Heart right ventricle (tissue), 16 donors: ENCODE results near the gene SLC44A5. TPM values are rescaled to one million over a fixed set of nuclear protein-coding genes. Genes with fewer than 3 reads are reported as not detected.

Experiments
- ATAC-seq, 8 donors: fragments of 200-7000 bp; cut with Tn5 transposase; one replicate each; pipeline ENCODE4 v1.9.1; 2020; ENCODE audit warnings: mild to moderate bottlenecking in 8 of 8, moderate library complexity in 8 of 8, moderate number of reproducible peaks in 1 of 8
- DNase-seq, 2 donors: peaks; one replicate each; pipeline ENCODE4 v3.0.0-alpha.2; 2020
- H3K27ac ChIP-seq, 10 donors: fragments of 200-600 bp; sonication (generic) in 2 of 10; one replicate each; pipeline versions ENCODE4 v1.5.0 to v1.8.0; 2020 to 2022; ENCODE audit warnings: mild to moderate bottlenecking in 3 of 10
- H3K27me3 ChIP-seq, 7 donors: fragments of 200-600 bp; one replicate each; pipeline ENCODE4 v1.8.0; 2021 to 2022; ENCODE audit warnings: mild to moderate bottlenecking in 2 of 7
- H3K36me3 ChIP-seq, 9 donors: fragments of 200-600 bp; sonication (generic) in 1 of 9; one replicate each; pipeline versions ENCODE4 v1.5.0 to v1.8.0; 2020 to 2022; ENCODE audit warnings: mild to moderate bottlenecking in 2 of 9
- H3K4me1 ChIP-seq, 9 donors: fragments of 200-600 bp; sonication (generic) in 1 of 9; one replicate each; pipeline versions ENCODE4 v1.5.0 to v1.8.0; 2020 to 2022; ENCODE audit warnings: mild to moderate bottlenecking in 4 of 9
- H3K4me3 ChIP-seq, 10 donors: fragments of 200-600 bp; sonication (generic) in 2 of 10; one replicate each; pipeline versions ENCODE4 v1.5.0 to v1.8.0; 2020 to 2022; ENCODE audit warnings: mild to moderate bottlenecking in 7 of 10, moderate library complexity in 2 of 10
- H3K9me3 ChIP-seq, 11 donors: fragments of 200-600 bp in 10 of 11; sonication (generic) in 2 of 11; one replicate each; pipeline versions ENCODE4 v1.5.0 to v1.8.0; 2013 to 2022; ENCODE audit warnings: mild to moderate bottlenecking in 2 of 11, control low read depth in 1 of 11, moderate library complexity in 1 of 11
- CTCF ChIP-seq, 9 donors: fragments of 200-600 bp; sonication (generic) in 2 of 9; IDR thresholded peaks; one replicate each; pipeline versions ENCODE4 v1.5.0 to v1.8.0; 2021 to 2022; ENCODE audit warnings: antibody characterized with exemption in 9 of 9, mild to moderate bottlenecking in 5 of 9, moderate library complexity in 1 of 9
- WGBS, 2 donors: extraction: QIAGEN DNeasy Blood & Tissue Kit; methylation state at CpG; one replicate each; pipeline ENCODE4 v1.1.7; 2013; ENCODE audit warnings: inconsistent platforms in 1 of 2; 5-methylcytosine and 5-hydroxymethylcytosine counted together
- intact Hi-C, 10 donors: fragments of 100-400 bp; cut with DNase I; formaldehyde crosslinking; loops; one replicate each; pipeline versions ENCODE4 v1.11.1 to v1.14.2; 2022
- polyA plus RNA-seq, 2 donors: library from polyadenylated mRNA; stranded (reverse); fragments of 200-250 nt; gene quantifications; one replicate each; pipeline ENCODE4 v1.2.3, GENCODE V29; 2013
- total RNA-seq, 10 donors: library from RNA; stranded (reverse); fragmentation: NEBNext Ultra II Directional in 3 of 10; extraction: Animal tissue kit (Norgen Biotek cat#: 25700) in 3 of 10; gene quantifications; one replicate each; pipeline versions ENCODE4 v1.2.1 to v1.2.4, GENCODE V29; 2021 to 2023
- donor health status: Arrhythmogenic right ventricular cardiomyopathy.
- donor health status: ischemic (EF 13 %, LVEDD 7.1; RV severe dilation, severe dysfunction).
- donor health status: healthy with polysubstance abuse.
- donor health status: DM: no; HTN: yes; CAD: no.
- donor health status: DM: no; HTN: no; CAD: no.
- donor health status: ischemic (EF 25% LVEDD 6.9; RV normal size, moderate dysfunction).
- donor health status: ischemic (EF 25% LVEDD 5.7; RV mildly dilated, moderate dysfunction).
- donor health status: healthy.
- donor health status: DM: yes; HTN: yes; CAD: no.
- donor health status: Ischemic cardiomyopathy.
- donor health status: ischemic (EF 35%, LVEDD 5.7; RV mildly dilated, moderate dysfunction).
- donor health status: nonischemic (EF 11% LVEDD 7.7; RV severe dilation, severe dysfunction).
- donor health status: DM: yes; HTN: yes; CAD: no.
- donor health status: PGD.
- donor health status: ischemic (EF 29% LVEDD 5.4; RV normal size, mild dysfunction).
- donor health status: nonischemic (EF 23%, LVEDD 6.1; RV moderate dilation, normal function).

The SLC44A5 gene
- total and polyA plus RNA-seq, 12 donors: 0.10 to 4.8 (median 1.5) TPM

GRCh38 chr1:75531570-75531969 is 79.3 kb downstream of the SLC44A5 start:
- no peak for TF ChIP-seq CTCF (IDR thresholded peaks at IDR 0.05)

GRCh38 chr1:75529488-75529887 is 81.4 kb downstream of the SLC44A5 start:
- ATAC-seq: no peak
- no peak for TF ChIP-seq CTCF (IDR thresholded peaks at IDR 0.05)
- no peak overlapping the region for H3K27ac ChIP-seq

More at GRCh38 chr1:75531570-75531969, 79.3 kb downstream of the SLC44A5 start:
- no peaks in the 10 kb centered on the region for H3K9me3 ChIP-seq
- no peaks in the 10 kb centered on the region for H3K36me3 ChIP-seq
- intact Hi-C loops: no loop called here
- WGBS, 2 donors: 73 to 75% methylated on average over 2 of the region's 2 CpGs
- no peaks in the 10 kb centered on the region for H3K4me1 ChIP-seq
- no peaks in the 10 kb centered on the region for H3K27me3 ChIP-seq
- no peak overlapping the region for H3K4me3 ChIP-seq
- no peak for DNase-seq
- H3K27ac ChIP-seq: no peak overlapping the region
- ATAC-seq: no peak

GRCh38 chr1:75528001-75528400 is 82.9 kb downstream of the SLC44A5 start:
- ATAC-seq (no peak), DNase-seq (no peak)
- Histone ChIP-seq H3K4me1 (no peaks in the 10 kb centered on the region), H3K9me3 (no peaks in the 10 kb centered on the region), H3K27me3 (no peaks in the 10 kb centered on the region), H3K4me3 (no peak overlapping the region), H3K27ac (no peak overlapping the region), H3K36me3 (no peaks in the 10 kb centered on the region)
- TF ChIP-seq CTCF (IDR thresholded peaks at IDR 0.05): no peak
- intact Hi-C loops: no loop called here

More at GRCh38 chr1:75529488-75529887, 81.4 kb downstream of the SLC44A5 start:
- Histone ChIP-seq H3K4me1 (no peaks in the 10 kb centered on the region), H3K4me3 (no peak overlapping the region), H3K36me3 (no peaks in the 10 kb centered on the region), H3K9me3 (no peaks in the 10 kb centered on the region), H3K27me3 (no peaks in the 10 kb centered on the region)
- DNase-seq: no peak
- intact Hi-C loops: no loop called here

GRCh38 chr1:75522389-75522788 is 88.5 kb downstream of the SLC44A5 start:
- 22 to 44% methylated on average over 3 of the region's 3 CpGs for WGBS, 2 donors
- peak overlapping the region in 1 of 10 donors; percentile 20 for H3K27ac ChIP-seq
- DNase-seq: peak in 1 of 2 donors; percentile 7
- no peak overlapping the region for H3K4me3 ChIP-seq
- ATAC-seq: peak in 5 of 8 donors; percentile 19 to 83 (median 56)
- peaks cover 0 to 4% (median 0%) of the 10 kb centered on the region in 9 donors for H3K4me1 ChIP-seq
- TF ChIP-seq CTCF (IDR thresholded peaks at IDR 0.05): no peak
- H3K36me3 ChIP-seq: no peaks in the 10 kb centered on the region
- no peaks in the 10 kb centered on the region for H3K9me3 ChIP-seq
- intact Hi-C loops: no loop called here
- no peaks in the 10 kb centered on the region for H3K27me3 ChIP-seq
